A549 (cell line): ENCODE data around the gene TEC. TPM values are rescaled to one million over a fixed set of nuclear protein-coding genes. Genes with fewer than 3 reads are reported as not detected.

Experiments used
- ATAC-seq, 2 experiments: fragments of 200-7000 bp in 1 of 2; fragments of >200 bp in 1 of 2; cut with Nextera tagmentation in 1 of 2; cut with Tn5 transposase in 1 of 2; 3 replicates each; pipeline versions ENCODE4 v1.8.0 to v1.9.1; 2018 to 2020; ENCODE audit warnings: mild to moderate bottlenecking in 1 of 2, moderate library complexity in 1 of 2
- CTCF ChIA-PET: fragments of 300-600 bp; sonication (Branson Sonifier 250); formaldehyde crosslinking; extraction: SDS; loops from one replicate; lab custom pipeline; 2021; ENCODE audit warnings: antibody characterized with exemption, inconsistent platforms; lab: Yijun Ruan, JAX
- POLR2A ChIA-PET: fragments of 350-600 bp; formaldehyde crosslinking; extraction: SDS; loops from one replicate; lab custom pipeline; 2021; ENCODE audit warnings: antibody characterized with exemption, inconsistent platforms; lab: Yijun Ruan, JAX
- DNase-seq, 2 experiments: peaks; one replicate each; pipeline versions ENCODE4 v3.0.0 to v3.0.0-alpha.2; 2011 to 2016; ENCODE audit warnings: low read depth in 1 of 2, low spot score in 1 of 2
- FAIRE-seq: peaks from 2 replicates; lab custom pipeline; 2011; peaks lifted over from hg19 to GRCh38; lab: Jason Lieb, UNC
- H3K27ac ChIP-seq, 2 experiments: fragments of >200 bp; sonication (Bioruptor Twin); formaldehyde crosslinking; 3 replicates each; pipeline ENCODE4 v1.5.1; 2016 to 2017
- H3K4me1 ChIP-seq: fragments of >200 bp; sonication (Bioruptor Twin); formaldehyde crosslinking; 3 replicates; pipeline ENCODE4 v1.6.1; 2016
- H3K4me2 ChIP-seq: fragments of >200 bp; sonication (Bioruptor Twin); formaldehyde crosslinking; 3 replicates; pipeline ENCODE4 v1.6.1; 2016
- H3K4me3 ChIP-seq: fragments of >200 bp; sonication (Bioruptor Twin); formaldehyde crosslinking; 3 replicates; pipeline ENCODE4 v1.5.1; 2016
- H3K9me3 ChIP-seq: fragments of >200 bp; sonication (Bioruptor Twin); formaldehyde crosslinking; 3 replicates; pipeline ENCODE4 v1.6.1; 2016
- CHD2 ChIP-seq: fragments of 150-350 bp; IDR thresholded peaks from 2 replicates; pipeline ENCODE4 v1.6.1; 2014; ENCODE audit warnings: low read length; ENCODE audit not compliant: partially characterized antibody
- HES2 ChIP-seq: fragments of >200 bp; sonication (Bioruptor Twin); formaldehyde crosslinking; IDR thresholded peaks from 2 replicates; pipeline ENCODE4 v1.6.1; 2016
- HEYL ChIP-seq: fragments of 250-450 bp; sonication (Bioruptor Pico); IDR thresholded peaks from 2 replicates; pipeline ENCODE4 v1.8.0; 2021; ENCODE audit warnings: mild to moderate bottlenecking, moderate library complexity
- HMGXB4 ChIP-seq: fragments of 250-450 bp; sonication (Bioruptor Pico); IDR thresholded peaks from 2 replicates; pipeline ENCODE4 v1.5.0; 2021; ENCODE audit warnings: mild to moderate bottlenecking, moderate library complexity, borderline replicate concordance
- HOXB13 ChIP-seq: fragments of 250-450 bp; sonication (Bioruptor Pico); IDR thresholded peaks from 2 replicates; pipeline ENCODE4 v1.5.0; 2020; ENCODE audit warnings: low read depth, mild to moderate bottlenecking, moderate library complexity
- KDM1A ChIP-seq: fragments of 200-600 bp; sonication (generic); IDR thresholded peaks from 2 replicates; pipeline ENCODE4 v1.6.1; 2016; ENCODE audit warnings: low read depth, mild to moderate bottlenecking
- NFE2L2 ChIP-seq: fragments of 150-350 bp; conservative IDR thresholded peaks from 2 replicates; pipeline ENCODE4 v1.6.1; 2014; ENCODE audit warnings: low read length
- REST ChIP-seq: fragments of 200-600 bp; sonication (generic); IDR thresholded peaks from 2 replicates; pipeline ENCODE4 v1.6.1; 2016; ENCODE audit warnings: antibody characterized with exemption, mild to moderate bottlenecking, moderate library complexity
- RFX5 ChIP-seq: fragments of 450-650 bp; IDR thresholded peaks from 2 replicates; pipeline ENCODE4 v1.7.1; 2014; ENCODE audit warnings: antibody characterized with exemption, mild to moderate bottlenecking, moderate library complexity
- ZC3H11A ChIP-seq: fragments of 450-650 bp; IDR thresholded peaks from 2 replicates; pipeline ENCODE4 v1.6.1; 2014; ENCODE audit warnings: antibody characterized with exemption, mild to moderate bottlenecking
- ZSCAN20 ChIP-seq: fragments of 250-450 bp; sonication (Bioruptor Pico); IDR thresholded peaks from 2 replicates; pipeline ENCODE4 v1.8.0; 2022; ENCODE audit warnings: mild to moderate bottlenecking, moderate library complexity
- whole genome bisulfite sequencing: methylation state at CpG from one replicate; pipeline ENCODE4 v1.1.6; 2017; ENCODE audit errors: missing lambda C conversion rate; 5-methylcytosine and 5-hydroxymethylcytosine counted together
- polyA plus RNA-seq, 4 experiments: library from polyadenylated mRNA; depleted of rRNA in 3 of 4; stranded (reverse); fragments of >200 nt; fragmentation: RNase III in 1 of 4; extraction: RNeasy Plus Mini Kit Qiagen cat#74134 plus additional on column Dnase treatment in 1 of 4; gene quantifications; 2 replicates in 3 of 4; 3 replicates in 1 of 4; pipeline ENCODE4 v1.2.3, GENCODE V29; 2011 to 2017

The TEC gene
- polyA plus RNA-seq, 2 of the 4 experiments (the other 2 are of a cell fraction), result 1.2 to 1.6 TPM

- no peak for DNase-seq
- Histone ChIP-seq H3K27ac (no peak overlapping the region), H3K4me2 (no peak overlapping the region), H3K4me3 (no peak overlapping the region), H3K9me3 (no peaks in the 10 kb centered on the region), H3K4me1 (no peaks in the 10 kb centered on the region)
- 86% methylated on average over 2 of the region's 2 CpGs for WGBS
- ATAC-seq, result no peak
- no peak for TF ChIP-seq HMGXB4 (CRISPR knock-in tag)
- no peak for TF ChIP-seq KDM1A
- no peak for TF ChIP-seq HOXB13 (CRISPR knock-in tag)
- TF ChIP-seq REST, result no peak
- FAIRE-seq, result no peak
- ChIA-PET POLR2A (interaction anchor here (0.7 kb wide), 1 partner anchor 39 kb away, joined by 3 read pairs; no protein-coding TSS in a partner anchor), CTCF (interaction anchor here (1.2 to 1.5 kb wide), 2 partner anchors 31 to 85 kb away, joined by 3 read pairs; no protein-coding TSS in a partner anchor)
Measured at GRCh38 chr4:48205107-48205506, 64.5 kb downstream of the TEC start.

GRCh38 chr4:48203819-48204218 lies 65.8 kb downstream of the TEC start:
- no peak for TF ChIP-seq CHD2
- TF ChIP-seq HEYL (CRISPR knock-in tag), result no peak
- TF ChIP-seq RFX5, result no peak
- no peak for TF ChIP-seq REST
- no peak for TF ChIP-seq ZC3H11A
- TF ChIP-seq ZSCAN20, result no peak
- TF ChIP-seq HMGXB4 (CRISPR knock-in tag), result no peak
- TF ChIP-seq NFE2L2, result no peak
- TF ChIP-seq HES2, result no peak
- POLR2A ChIA-PET, result no interaction called here
- no peaks in the 10 kb centered on the region for H3K4me1 ChIP-seq
- CTCF ChIA-PET, result interaction anchor here (1.2 kb wide), 1 partner anchor 76 kb away, joined by 3 read pairs; no protein-coding TSS in a partner anchor
- WGBS, result 65% methylated on average over 3 of the region's 3 CpGs
- no peak for ATAC-seq
- H3K9me3 ChIP-seq, result no peaks in the 10 kb centered on the region
- no peak overlapping the region for H3K4me2 ChIP-seq
- no peak for DNase-seq
- no peak for FAIRE-seq
- H3K27ac ChIP-seq, result no peak overlapping the region
- H3K4me3 ChIP-seq, result no peak overlapping the region
